Body of pancreas (tissue), 4 donors: Measurements from ENCODE around the gene AMPH. TPM values are rescaled to one million over a fixed set of nuclear protein-coding genes. Genes with fewer than 3 reads are reported as not detected.
"Not testable (repeated sequence)": the region's sequence is repeated elsewhere in the genome, so short reads cannot be mapped to it uniquely, and the experiment has no call there.

ENCODE experiments used
- ATAC-seq: fragments of 150-250 bp; one replicate; pipeline ENCODE4 v1.9.1; 2016
- DNase-seq, 4 donors: peaks; one replicate each; pipeline ENCODE4 v3.0.0-alpha.2; 2019
- H3K27ac ChIP-seq, 4 donors: fragments of 200-600 bp; sonication (generic); 1 replicate in 3 of 4; 2 replicates in 1 of 4; pipeline versions ENCODE4 v1.5.1 to v1.6.1; 2016 to 2019; ENCODE audit warnings: mild to moderate bottlenecking in 1 of 4, mixed read lengths in 1 of 4, moderate library complexity in 1 of 4
- H3K27me3 ChIP-seq, 2 donors: fragments of 200-600 bp; sonication (generic); one replicate each; pipeline ENCODE4 v1.6.0; 2016; ENCODE audit warnings: mild to moderate bottlenecking in 1 of 2
- H3K36me3 ChIP-seq, 2 donors: fragments of 200-600 bp; sonication (generic); replicated peaks in 1 of 2; 2 replicates each; pipeline ENCODE4 v1.5.1; 2016; ENCODE audit warnings: low read depth in 2 of 2; ENCODE audit not compliant: insufficient read depth in 1 of 2
- H3K4me1 ChIP-seq: fragments of 200-600 bp; sonication (generic); one replicate; pipeline ENCODE4 v1.6.0; 2016
- H3K4me3 ChIP-seq, 2 donors: fragments of 200-600 bp; sonication (generic); 1 replicate in 1 of 2; 2 replicates in 1 of 2; pipeline ENCODE4 v1.5.1; 2016 to 2019
- H3K9me3 ChIP-seq, 3 donors: fragments of 200-600 bp; sonication (generic); 1 replicate in 2 of 3; 2 replicates in 1 of 3; pipeline ENCODE4 v1.5.1; 2016
- CTCF ChIP-seq, 7 experiments: fragments of 450-650 bp in 4 of 7; fragments of 200-600 bp in 3 of 7; sonication (generic) in 3 of 7; IDR thresholded peaks; one replicate each; pipeline ENCODE4 v1.5.1; 2016 to 2019; ENCODE audit warnings: antibody characterized with exemption in 7 of 7
- POLR2A ChIP-seq, 3 donors: fragments of 450-650 bp; IDR thresholded peaks; one replicate each; pipeline ENCODE4 v1.6.1; 2016; ENCODE audit warnings: antibody characterized with exemption in 3 of 3, mild to moderate bottlenecking in 2 of 3
- WGBS, 2 donors: methylation state at CpG; one replicate each; pipeline ENCODE4 v1.1.5; 2017; 5-methylcytosine and 5-hydroxymethylcytosine counted together
- intact Hi-C: fragments of 100-400 bp; cut with DNase I; formaldehyde crosslinking; loops from one replicate; pipeline ENCODE4 v1.15.1; 2023
- total RNA-seq, 2 donors: library from RNA; depleted of rRNA; stranded (reverse); fragments of >200 nt; gene quantifications; one replicate each; pipeline ENCODE4 v1.1.0, GENCODE V29; 2016

AMPH gene
- total RNA-seq, 2 donors from 2014 or later: 2.6 to 14.2 TPM

GRCh38 chr7:38398725-38399321, 232.3 kb downstream of the AMPH start:
- Histone ChIP-seq H3K27me3 (no peaks in the 10 kb centered on the region), H3K27ac (no peak overlapping the region), H3K4me1 (no peaks in the 10 kb centered on the region), H3K36me3 (no peaks in the 10 kb centered on the region), H3K9me3 (no peaks in the 10 kb centered on the region), H3K4me3 (no peak overlapping the region)
- ATAC-seq (peak; percentile 78), DNase-seq (peak; percentile 45 to 67 (median 57))
- intact Hi-C loops: loop anchor here (5.0 kb wide), 1 partner anchor 1118 kb away; no protein-coding TSS in a partner anchor
- no peak for TF ChIP-seq POLR2A (IDR thresholded peaks at IDR 0.05)
- TF ChIP-seq CTCF (IDR thresholded peaks at IDR 0.05): peak; percentile 67 to 96 (median 87)
- WGBS, 2 donors: 4 to 6% methylated on average over 9 of the region's 9 CpGs

GRCh38 chr7:38396852-38397251, 234.3 kb downstream of the AMPH start:
- TF ChIP-seq CTCF (IDR thresholded peaks at IDR 0.05) (no peak), POLR2A (IDR thresholded peaks at IDR 0.05) (no peak)
- intact Hi-C loops: loop anchor here (5.0 kb wide), 1 partner anchor 1120 kb away; no protein-coding TSS in a partner anchor
- no peak for DNase-seq
- no peak for ATAC-seq
- WGBS, 2 donors: 58 to 65% methylated on average over 2 of the region's 2 CpGs
- H3K27ac ChIP-seq: no peak overlapping the region
- H3K4me3 ChIP-seq: no peak overlapping the region
- H3K4me1 ChIP-seq: no peaks in the 10 kb centered on the region
- no peaks in the 10 kb centered on the region for H3K27me3 ChIP-seq
- no peaks in the 10 kb centered on the region for H3K36me3 ChIP-seq
- H3K9me3 ChIP-seq: no peaks in the 10 kb centered on the region

- H3K27ac ChIP-seq, H3K27me3 ChIP-seq, H3K36me3 ChIP-seq, DNase-seq, H3K4me3 ChIP-seq, H3K9me3 ChIP-seq, ATAC-seq, H3K4me1 ChIP-seq: not testable (repeated sequence)
- 74 to 77% methylated on average over 1 of the region's 1 CpG for WGBS, 2 donors
- intact Hi-C loops: loop anchor here (5.0 kb wide), 1 partner anchor 1121 kb away; no protein-coding TSS in a partner anchor
Measured at GRCh38 chr7:38395921-38396552, 235.1 kb downstream of the AMPH start.

DNA sequence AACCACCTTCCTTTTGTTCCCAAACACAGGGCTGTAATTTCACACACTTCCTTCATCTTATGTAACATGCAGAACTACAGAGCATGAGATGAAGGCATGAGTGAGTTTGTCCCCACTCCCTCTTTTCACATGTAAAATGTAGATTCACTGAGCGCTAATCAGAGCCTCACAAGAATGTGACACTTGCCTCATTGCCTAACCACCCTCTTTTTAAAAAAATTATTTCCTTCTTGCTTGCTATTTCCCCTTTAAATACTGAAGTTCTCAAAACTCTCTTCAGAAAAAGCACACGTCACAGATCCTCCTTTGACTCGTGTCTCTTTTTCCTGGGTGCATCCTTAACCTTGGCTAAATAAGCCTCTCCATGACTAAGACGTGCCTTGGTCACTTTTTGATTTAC, 236.5 kb downstream of the AMPH start:
- H3K4me3 ChIP-seq: no peak overlapping the region
- WGBS, 2 donors: 52 to 58% methylated on average over 4 of the region's 4 CpGs
- H3K27me3 ChIP-seq: no peaks in the 10 kb centered on the region
- H3K9me3 ChIP-seq: no peaks in the 10 kb centered on the region
- intact Hi-C loops: loop anchor here (5.0 kb wide), 1 partner anchor 1123 kb away; no protein-coding TSS in a partner anchor
- no peak for TF ChIP-seq POLR2A (IDR thresholded peaks at IDR 0.05)
- ATAC-seq (no peak), DNase-seq (no peak)
- no peaks in the 10 kb centered on the region for H3K36me3 ChIP-seq
- no peak overlapping the region for H3K27ac ChIP-seq
- no peaks in the 10 kb centered on the region for H3K4me1 ChIP-seq

DNA sequence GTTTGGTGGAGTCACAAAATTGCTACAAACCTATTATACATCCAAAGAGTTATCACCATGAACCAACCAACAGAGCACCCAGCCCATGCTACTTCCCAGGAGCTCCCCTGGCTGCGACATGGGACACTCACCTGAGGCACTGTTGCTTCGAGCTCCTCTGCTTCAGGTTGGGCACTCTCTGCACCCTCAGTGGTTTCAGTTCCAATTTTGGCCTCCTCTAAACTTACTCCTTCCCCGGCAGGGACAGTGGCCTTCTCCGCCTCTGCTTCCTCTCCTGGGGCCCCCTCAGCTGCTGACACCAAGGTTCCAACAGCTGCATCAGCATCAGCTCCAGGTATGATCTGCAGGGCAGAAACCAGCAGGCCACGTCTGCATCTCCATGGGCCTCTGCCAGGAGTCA, 237.3 kb downstream of the AMPH start:
- no peaks in the 10 kb centered on the region for H3K4me1 ChIP-seq
- no peak for DNase-seq
- no peak overlapping the region for H3K4me3 ChIP-seq
- no peaks in the 10 kb centered on the region for H3K9me3 ChIP-seq
- intact Hi-C loops: no loop called here
- no peak for TF ChIP-seq POLR2A (IDR thresholded peaks at IDR 0.05)
- TF ChIP-seq CTCF (IDR thresholded peaks at IDR 0.05): no peak
- H3K27me3 ChIP-seq: no peaks in the 10 kb centered on the region
- no peaks in the 10 kb centered on the region for H3K36me3 ChIP-seq
- no peak overlapping the region for H3K27ac ChIP-seq
- 70 to 76% methylated on average over 5 of the region's 5 CpGs for WGBS, 2 donors
- no peak for ATAC-seq
